Choroid plexus epithelial cell (primary cell): Measurements from ENCODE around the gene MOV10L1.

Experiments
- DNase-seq: peaks from one replicate; pipeline ENCODE4 v3.0.0-alpha.2; 2010; ENCODE audit warnings: low read depth
- H3K4me3 ChIP-seq: 2 replicates; pipeline ENCODE4 v1.5.1; 2011; ENCODE audit warnings: low read depth, mild to moderate bottlenecking, control low read depth, low read length, moderate library complexity
- TF ChIP-seq, protein P1 (sequence below): conservative IDR thresholded peaks from 2 replicates; pipeline ENCODE4 v1.5.1; 2011; ENCODE audit warnings: low read depth, mild to moderate bottlenecking, control low read depth, inconsistent platforms, low read length, moderate library complexity

The MOV10L1 gene

DNA sequence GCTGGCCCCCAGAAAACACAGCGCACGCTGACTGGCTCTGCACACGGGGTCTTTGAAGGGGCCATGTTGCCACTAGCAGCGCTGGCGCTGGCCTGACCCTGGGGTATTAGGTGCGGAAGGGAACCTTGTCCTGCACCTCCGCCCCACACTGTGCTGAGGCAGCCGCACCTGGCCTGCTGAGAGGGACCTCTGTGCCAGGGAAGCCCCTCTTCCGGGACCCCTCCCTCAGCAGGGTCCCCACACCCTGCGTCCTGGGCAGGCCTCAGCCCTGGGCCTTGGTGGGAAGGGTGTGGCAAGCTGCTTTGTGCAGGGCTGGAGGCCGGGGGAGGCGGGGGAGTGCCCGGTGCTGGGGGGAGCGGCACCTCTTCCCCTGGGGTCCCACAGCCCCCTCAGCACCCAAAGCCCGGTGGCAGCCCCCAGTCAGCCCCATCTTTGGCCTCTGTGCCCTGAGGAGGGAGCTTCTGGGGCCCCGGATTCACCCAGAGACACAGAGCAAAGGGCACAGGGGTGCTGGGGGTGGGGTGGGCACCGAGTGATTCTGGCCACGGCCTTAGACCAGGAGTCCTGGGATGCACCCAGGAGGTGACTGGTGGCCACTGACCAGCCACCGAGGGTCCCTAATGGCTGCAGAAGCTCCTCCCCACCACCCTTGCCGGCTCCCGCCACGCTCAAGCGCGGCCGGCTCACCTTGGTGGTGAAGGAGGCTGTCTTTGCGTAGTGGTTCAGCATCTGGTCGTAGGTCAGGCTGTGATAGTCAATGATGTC lies 43.1 kb upstream of the MOV10L1 start:
- H3K4me3 ChIP-seq, result no peak overlapping the region
- no peak for DNase-seq
- TF ChIP-seq, protein P1, sequence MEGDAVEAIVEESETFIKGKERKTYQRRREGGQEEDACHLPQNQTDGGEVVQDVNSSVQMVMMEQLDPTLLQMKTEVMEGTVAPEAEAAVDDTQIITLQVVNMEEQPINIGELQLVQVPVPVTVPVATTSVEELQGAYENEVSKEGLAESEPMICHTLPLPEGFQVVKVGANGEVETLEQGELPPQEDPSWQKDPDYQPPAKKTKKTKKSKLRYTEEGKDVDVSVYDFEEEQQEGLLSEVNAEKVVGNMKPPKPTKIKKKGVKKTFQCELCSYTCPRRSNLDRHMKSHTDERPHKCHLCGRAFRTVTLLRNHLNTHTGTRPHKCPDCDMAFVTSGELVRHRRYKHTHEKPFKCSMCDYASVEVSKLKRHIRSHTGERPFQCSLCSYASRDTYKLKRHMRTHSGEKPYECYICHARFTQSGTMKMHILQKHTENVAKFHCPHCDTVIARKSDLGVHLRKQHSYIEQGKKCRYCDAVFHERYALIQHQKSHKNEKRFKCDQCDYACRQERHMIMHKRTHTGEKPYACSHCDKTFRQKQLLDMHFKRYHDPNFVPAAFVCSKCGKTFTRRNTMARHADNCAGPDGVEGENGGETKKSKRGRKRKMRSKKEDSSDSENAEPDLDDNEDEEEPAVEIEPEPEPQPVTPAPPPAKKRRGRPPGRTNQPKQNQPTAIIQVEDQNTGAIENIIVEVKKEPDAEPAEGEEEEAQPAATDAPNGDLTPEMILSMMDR, result no peak

- H3K4me3 ChIP-seq, result no peak overlapping the region
- TF ChIP-seq, protein P1, result no peak
- DNase-seq, result no peak
Measured at GRCh38 chr22:50047346-50047745, 42.5 kb upstream of the MOV10L1 start.

DNA sequence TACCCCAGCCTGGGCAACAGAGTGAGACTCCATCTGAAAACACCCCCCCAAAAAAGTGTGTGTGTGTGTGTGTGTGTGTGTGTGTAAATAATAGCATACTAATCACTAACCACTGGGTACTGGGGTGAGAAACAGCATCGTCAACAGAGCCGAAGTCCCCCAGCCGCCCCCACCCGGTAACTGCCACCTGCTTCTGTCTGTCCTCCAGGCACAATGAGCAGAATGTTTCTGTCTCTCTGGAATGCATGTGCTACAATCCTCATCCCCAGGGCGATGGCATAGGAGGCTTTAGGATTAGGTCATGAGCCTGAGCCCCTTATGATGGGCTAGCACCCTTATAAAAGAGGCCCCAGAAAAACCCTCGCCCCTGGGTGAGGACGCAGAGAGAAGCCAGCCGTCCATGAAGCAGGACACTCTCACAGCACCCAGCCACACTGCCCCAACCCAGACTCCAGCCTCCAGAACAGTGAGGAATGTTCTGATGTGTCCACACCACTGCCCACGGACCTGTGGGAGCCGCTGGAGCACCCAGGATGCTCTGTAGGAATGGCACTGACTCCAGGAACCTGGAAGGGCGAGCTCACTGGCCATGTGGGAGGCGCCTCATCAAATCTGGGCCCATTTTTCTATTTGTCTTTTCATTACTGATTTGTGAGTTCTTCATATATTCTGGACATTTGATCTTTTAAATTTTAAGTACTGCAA lies 41.6 kb upstream of the MOV10L1 start:
- no peak for DNase-seq
- no peak overlapping the region for H3K4me3 ChIP-seq
- TF ChIP-seq, protein P1, result no peak

- no peak for DNase-seq
- H3K4me3 ChIP-seq, result no peak overlapping the region
- TF ChIP-seq, protein P1, result no peak
Measured at GRCh38 chr22:50048836-50049235, 41.0 kb upstream of the MOV10L1 start.

DNA sequence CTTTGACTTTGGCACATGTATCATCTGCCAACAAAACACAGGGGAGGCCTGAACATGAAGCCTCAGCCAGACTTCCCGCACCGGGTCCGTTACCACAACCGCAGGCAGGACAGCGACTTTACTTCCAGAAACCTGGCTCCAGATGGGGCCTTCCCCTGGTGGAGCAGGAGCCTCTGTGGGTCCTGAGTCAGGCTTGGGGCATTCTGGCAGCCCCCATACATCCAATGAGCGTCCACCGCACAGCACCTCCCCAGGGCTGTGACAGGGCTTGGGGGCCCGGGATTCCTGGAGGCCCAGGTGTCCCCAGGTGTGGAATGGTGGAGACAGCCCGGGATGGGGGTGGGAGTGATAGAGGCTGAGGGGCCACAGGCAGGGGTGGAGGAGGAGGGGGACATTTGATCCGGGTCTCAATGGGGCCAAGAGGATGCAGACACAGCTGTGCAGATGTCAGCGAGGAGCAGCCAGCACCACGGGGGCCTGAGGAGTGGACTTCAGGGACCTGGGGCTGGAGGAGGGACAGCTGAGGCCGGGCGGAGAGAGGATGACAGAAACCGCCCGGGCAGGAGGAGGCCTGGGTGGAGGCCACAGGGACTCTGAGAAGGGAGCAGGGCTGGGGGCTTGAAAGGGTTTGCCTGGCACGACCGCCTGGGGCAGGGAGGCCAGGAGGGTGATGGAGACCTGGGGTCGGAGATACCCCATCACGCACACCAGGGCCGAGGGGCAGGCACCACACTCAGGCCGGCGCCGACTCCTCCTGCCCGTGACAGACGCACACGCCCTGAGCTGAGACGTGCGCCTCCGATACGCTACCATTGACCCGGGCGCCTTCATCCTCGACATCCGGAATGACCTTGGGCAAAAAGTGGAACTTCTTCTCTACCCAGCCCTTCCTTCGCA lies 40.3 kb upstream of the MOV10L1 start:
- TF ChIP-seq, protein P1, result no peak
- H3K4me3 ChIP-seq, result no peak overlapping the region
- DNase-seq, result no peak

DNA sequence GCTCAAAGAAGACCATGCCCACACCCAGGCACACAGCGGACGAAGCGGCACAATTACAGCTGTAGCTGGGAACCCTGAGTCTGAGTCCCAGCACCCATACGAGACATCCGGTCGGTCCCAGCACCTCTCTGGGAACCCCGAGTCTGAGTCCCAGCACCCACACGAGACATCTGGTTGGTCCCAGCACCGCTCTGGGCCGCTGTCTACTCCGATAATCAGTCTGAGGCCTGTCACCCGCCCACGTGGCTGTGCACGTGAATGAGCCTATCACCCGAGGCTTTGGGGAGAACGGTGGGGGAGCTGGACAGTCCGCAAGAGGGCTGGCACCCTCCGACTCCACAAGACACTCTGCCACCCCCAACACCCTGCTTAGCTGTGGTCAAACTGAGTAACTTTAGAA lies 37.9 kb upstream of the MOV10L1 start:
- TF ChIP-seq, protein P1, result no peak
- DNase-seq, result no peak
- no peak overlapping the region for H3K4me3 ChIP-seq
